Measurements from ENCODE around the gene RAD23B.

The RAD23B gene

DNA sequence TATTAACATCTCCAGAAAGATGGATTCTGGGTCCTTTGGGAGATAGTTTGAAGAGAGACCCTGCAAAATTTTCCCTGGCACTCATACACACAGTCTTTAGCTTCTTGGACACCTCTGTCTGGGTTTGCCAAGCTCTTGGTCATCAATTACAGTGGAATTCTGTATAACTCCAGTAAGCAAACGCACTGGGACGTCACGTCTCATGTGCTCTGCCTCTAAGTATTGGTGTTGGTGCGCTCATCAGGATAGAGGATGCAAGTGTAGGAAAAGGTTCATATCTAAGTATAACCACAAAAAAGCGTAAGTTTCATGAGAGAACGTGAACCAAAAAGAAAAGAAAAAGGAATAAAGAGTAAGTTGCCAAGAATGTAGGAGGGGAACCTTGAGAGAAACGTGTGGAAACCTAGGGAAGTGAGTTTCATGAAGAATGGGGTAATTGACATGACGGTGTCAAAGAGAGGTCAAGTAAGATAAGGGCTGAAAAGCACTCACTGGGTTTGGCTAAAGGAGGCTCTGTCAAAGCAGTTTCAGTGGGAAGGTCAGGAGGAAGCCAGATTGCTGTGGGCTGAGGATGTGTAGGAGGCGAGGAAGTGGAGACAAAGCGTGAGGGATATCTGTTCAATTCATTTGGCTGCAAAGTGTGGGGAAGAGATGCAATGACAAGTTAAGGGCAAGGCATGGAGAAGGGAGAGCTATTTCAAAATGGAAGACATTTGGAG, 92.7 kb downstream of the RAD23B start:
- ATAC-seq (no peak), DNase-seq (no peak)

DNA sequence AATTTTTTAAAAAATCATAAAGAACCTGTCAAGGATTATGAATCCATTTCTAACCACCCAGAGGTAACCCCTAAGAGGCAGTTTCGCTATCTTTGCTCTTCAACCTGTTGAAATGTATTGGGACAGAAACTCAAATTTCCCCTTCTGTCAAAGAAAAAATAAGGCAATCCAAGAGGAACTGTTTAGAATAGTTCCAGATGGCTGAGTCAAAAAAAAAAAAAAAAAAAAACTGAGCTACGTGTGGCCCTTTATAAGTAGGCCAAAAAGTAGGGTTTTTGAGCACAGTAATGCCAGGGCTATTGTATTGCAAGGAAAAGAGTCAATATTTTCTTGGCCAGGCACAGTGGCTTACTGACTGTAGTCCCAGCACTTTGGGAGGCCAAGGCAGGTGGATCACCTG, 94.9 kb downstream of the RAD23B start:
- ATAC-seq (no peak), DNase-seq (no peak)
